OCI-M2 (cell line): ENCODE measurements around the gene GCM1.

ENCODE experiments used
- DNase-seq: peaks from one replicate; lab custom pipeline; 2025; ENCODE audit not compliant: unreplicated experiment; lab: John Stamatoyannopoulos, UW

The GCM1 gene

DNA sequence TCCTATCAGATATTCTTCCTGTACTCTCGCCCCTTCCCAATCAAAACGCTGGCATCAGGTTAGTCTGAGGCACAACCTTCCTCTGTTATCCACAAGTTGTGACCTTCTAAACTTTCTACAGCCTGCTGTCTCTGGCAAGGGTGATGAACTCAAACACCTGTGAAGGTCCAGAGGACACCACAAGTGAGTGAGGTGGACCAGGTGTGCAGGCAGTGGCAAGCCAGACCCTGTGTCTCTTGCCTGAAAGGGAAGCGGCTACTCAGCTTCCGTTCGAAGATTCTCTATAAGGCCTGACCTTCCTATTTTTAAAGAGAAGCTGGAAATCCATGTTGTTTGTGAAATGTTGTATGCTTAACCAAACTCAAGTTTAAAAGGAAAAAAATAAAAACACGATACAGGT, 36.8 kb downstream of the GCM1 start:
- DNase-seq, result no peak

DNA sequence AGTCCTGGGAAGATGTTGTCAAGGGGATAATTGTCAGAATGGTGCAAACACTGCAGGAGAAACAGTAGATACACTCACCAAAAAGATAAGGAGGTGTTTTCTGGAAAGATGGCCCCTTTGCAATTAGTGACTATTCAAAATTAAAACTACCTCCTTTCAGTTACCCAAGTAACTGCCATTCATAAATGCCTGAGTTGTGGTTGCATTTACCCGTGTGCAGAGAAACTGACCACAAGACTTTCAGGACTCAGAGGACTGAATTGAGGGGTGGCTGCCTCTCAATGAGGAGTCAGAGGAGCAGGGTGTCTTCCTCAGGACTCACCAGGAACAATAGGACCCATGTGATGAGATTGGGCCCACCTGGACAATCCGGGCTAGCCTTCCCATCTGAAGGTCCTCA, 39.0 kb downstream of the GCM1 start:
- no peak for DNase-seq

GRCh38 chr6:53107091-53107490, 41.5 kb downstream of the GCM1 start:
- no peak for DNase-seq

- DNase-seq, result no peak
Measured at GRCh38 chr6:53104916-53105315, 43.7 kb downstream of the GCM1 start.

- no peak for DNase-seq
Measured at GRCh38 chr6:53103993-53104675, 44.5 kb downstream of the GCM1 start.

- DNase-seq, result no peak
Measured at GRCh38 chr6:53101006-53101405, 47.6 kb downstream of the GCM1 start.

DNA sequence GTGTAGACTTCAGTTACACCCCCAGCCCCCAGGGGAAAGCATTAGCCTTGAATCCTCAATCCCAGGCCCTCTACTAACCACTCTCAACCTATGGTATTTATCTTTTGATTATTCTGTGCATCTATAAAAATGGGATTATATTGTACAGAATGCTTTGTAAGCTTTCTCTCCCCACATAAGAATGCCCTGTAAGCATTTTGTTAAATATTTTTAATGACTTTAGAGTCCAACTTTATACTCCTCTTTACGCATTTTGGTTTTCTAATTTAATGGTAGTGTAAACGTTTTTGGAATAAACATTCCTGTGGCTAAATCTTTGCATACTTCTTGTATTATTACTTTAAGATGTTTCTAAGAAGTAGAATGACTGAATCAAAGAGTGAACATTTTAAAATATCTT, 48.1 kb downstream of the GCM1 start:
- no peak for DNase-seq

DNA sequence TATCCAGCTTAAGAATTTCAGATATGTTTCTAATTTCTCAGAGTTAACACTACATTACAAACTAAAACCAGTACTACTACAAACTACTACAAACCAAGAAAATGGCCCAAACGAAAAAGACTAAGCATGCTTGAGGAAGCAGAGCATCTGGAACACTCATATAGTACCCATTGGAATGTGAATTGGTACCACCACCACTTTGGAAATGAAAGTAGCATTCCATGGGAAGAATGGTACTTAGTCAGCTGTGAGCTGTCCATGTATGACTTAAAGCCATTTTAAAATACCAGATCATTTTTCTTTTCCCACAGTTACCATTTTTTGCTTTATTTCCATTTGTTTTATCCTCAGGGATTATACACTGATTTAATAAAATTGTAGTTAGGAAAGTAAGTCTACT, 52.9 kb downstream of the GCM1 start:
- no peak for DNase-seq

DNA sequence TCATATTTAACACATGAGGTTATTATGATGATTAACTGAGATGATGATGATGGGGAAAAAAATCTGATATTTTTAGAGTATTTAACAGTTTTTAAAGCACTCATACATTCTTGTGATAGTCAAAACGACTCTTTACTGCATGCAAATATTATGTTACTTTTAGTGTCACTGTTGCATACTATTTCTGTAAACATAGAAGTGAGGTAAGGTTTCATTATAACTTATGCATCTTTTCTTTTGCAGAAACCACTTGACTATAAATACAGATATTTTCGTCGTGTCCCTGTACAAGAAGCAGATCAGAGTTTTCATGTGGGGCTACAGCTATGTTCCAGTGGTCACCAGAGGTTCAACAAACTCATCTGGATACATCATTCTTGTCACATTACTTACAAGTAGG, 53.4 kb downstream of the GCM1 start:
- DNase-seq, result no peak

- no peak for DNase-seq
Measured at GRCh38 chr6:53090576-53090975, 58.1 kb downstream of the GCM1 start.

DNA sequence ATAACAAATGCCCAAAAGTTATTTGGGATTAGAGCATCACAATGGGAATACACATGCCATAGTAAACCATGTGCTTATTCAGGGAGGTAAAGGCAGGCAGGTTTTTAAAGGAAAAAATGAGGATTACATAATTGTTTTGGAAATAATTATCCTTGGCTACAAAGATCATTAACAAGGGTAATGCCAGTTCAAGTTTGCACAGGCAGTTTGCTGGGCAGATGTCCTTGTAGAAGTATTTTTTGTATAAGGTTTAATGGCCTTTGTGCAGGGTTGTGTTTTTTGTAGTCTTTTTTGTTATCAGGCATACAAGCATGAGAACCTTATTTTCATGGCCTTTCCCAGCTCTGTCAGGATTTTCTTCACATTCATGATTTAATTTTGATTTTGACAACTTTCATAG, 58.7 kb downstream of the GCM1 start:
- no peak for DNase-seq

- no peak for DNase-seq
Measured at GRCh38 chr6:53086302-53086701, 62.3 kb downstream of the GCM1 start.

DNA sequence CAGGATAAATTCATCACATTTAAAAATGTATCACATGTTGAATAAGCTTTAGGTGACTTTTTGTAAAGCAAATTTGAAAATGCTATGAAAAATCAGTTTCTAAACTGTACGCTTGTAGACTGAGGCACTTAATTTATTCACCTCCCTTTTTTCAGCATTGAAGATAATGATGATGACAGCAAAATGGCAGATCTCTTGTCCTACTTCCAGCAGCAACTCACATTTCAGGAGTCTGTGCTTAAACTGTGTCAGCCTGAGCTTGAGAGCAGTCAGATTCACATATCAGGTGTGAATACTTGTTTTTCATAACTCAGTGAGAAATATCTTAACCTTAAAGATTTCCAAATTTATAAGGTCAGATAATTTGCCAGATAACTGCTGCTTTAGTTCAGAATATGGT, 67.8 kb downstream of the GCM1 start:
- no peak for DNase-seq
